ENCODE measurements around the gene CHCHD10. TPM values are rescaled to one million over a fixed set of nuclear protein-coding genes. Genes with fewer than 3 reads are reported as not detected.

CHCHD10 gene
- total RNA-seq, 1 experiment from 2014 or later, result 198 TPM

GRCh38 chr22:23760056-23760455, 7.7 kb downstream of the CHCHD10 start:
- ATAC-seq (no peak), DNase-seq (ENCODE audit: low spot score) (no peak)
- Mint-ChIP-seq H3K4me3 (no peak overlapping the region), H3K27me3 (ENCODE audit: low read depth) (peaks cover 5% of the 10 kb centered on the region), H3K36me3 (no peaks in the 10 kb centered on the region), H3K27ac (peak overlapping the region; percentile 20; the same call in 1 of the 2 replicates), H3K4me1 (peaks cover 27% of the 10 kb centered on the region), H3K9me3 (no peaks in the 10 kb centered on the region)
- ChIA-PET CTCF (interaction anchor here (0.6 to 1.3 kb wide), 2 partner anchors 9 to 111 kb away, joined by 4 to 6 read pairs; no protein-coding TSS in a partner anchor), POLR2A (interaction anchor here (0.6 kb wide), 1 partner anchor 151 kb away, joined by 3 read pairs; no protein-coding TSS in a partner anchor)
- no peak for TF ChIP-seq IRF2 (CRISPR knock-in tag; IDR thresholded peaks at IDR 0.05; ENCODE audit: borderline replicate concordance, low read depth)

DNA sequence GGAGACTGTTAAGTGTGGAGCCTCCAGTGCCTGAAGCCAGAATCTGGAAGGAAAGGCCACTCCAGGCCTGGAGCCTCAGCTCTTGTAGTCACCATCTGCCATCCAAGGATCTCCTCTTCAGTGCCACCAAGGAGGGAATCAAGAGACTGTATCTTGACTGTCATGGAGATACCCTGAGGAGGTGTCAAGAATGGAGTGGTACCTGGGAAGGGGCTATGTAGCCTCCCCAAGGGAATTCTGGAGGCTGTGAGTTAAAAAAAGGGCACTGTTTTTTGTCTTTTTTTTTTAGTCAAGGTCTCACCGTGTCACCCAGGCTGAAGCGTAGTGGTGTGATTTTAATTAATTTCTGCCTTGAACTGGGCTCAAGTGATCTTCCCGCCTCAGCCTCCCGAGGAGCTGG, 8.2 kb downstream of the CHCHD10 start:
- H3K4me1 Mint-ChIP-seq, result peaks cover 25% of the 10 kb centered on the region
- no peaks in the 10 kb centered on the region for H3K36me3 Mint-ChIP-seq
- TF ChIP-seq SP1 (CRISPR knock-in tag; conservative IDR thresholded peaks at IDR 0.05) (no peak), PRRX2 (CRISPR knock-in tag; IDR thresholded peaks at IDR 0.05) (no peak), CREM (CRISPR knock-in tag; IDR thresholded peaks at IDR 0.05) (no peak), RELA (CRISPR knock-in tag; IDR thresholded peaks at IDR 0.05; ENCODE audit: borderline replicate concordance) (no peak), ZNF263 (CRISPR knock-in tag; IDR thresholded peaks at IDR 0.05; ENCODE audit: low read depth) (no peak), E2F1 (CRISPR knock-in tag; IDR thresholded peaks at IDR 0.05) (no peak), ZMAT4 (CRISPR knock-in tag; IDR thresholded peaks at IDR 0.05) (no peak), NR3C1 (CRISPR knock-in tag; conservative IDR thresholded peaks at IDR 0.05; ENCODE audit: low read depth) (no peak), E2F4 (CRISPR knock-in tag; IDR thresholded peaks at IDR 0.05; ENCODE audit: borderline replicate concordance, low read depth) (no peak), USF1 (CRISPR knock-in tag; IDR thresholded peaks at IDR 0.05) (no peak), IRF2 (CRISPR knock-in tag; IDR thresholded peaks at IDR 0.05; ENCODE audit: borderline replicate concordance, low read depth) (no peak)
- TF ChIP-seq, protein P1, sequence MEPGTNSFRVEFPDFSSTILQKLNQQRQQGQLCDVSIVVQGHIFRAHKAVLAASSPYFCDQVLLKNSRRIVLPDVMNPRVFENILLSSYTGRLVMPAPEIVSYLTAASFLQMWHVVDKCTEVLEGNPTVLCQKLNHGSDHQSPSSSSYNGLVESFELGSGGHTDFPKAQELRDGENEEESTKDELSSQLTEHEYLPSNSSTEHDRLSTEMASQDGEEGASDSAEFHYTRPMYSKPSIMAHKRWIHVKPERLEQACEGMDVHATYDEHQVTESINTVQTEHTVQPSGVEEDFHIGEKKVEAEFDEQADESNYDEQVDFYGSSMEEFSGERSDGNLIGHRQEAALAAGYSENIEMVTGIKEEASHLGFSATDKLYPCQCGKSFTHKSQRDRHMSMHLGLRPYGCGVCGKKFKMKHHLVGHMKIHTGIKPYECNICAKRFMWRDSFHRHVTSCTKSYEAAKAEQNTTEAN (CRISPR knock-in tag; IDR thresholded peaks at IDR 0.05), result no peak
- TF ChIP-seq, protein P2, sequence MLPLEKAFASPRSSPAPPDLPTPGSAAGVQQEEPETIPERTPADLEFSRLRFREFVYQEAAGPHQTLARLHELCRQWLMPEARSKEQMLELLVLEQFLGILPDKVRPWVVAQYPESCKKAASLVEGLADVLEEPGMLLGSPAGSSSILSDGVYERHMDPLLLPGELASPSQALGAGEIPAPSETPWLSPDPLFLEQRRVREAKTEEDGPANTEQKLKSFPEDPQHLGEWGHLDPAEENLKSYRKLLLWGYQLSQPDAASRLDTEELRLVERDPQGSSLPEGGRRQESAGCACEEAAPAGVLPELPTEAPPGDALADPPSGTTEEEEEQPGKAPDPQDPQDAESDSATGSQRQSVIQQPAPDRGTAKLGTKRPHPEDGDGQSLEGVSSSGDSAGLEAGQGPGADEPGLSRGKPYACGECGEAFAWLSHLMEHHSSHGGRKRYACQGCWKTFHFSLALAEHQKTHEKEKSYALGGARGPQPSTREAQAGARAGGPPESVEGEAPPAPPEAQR (CRISPR knock-in tag; IDR thresholded peaks at IDR 0.05), result no peak
- H3K27ac Mint-ChIP-seq, result no peak overlapping the region
- ATAC-seq, result no peak
- H3K4me3 Mint-ChIP-seq, result no peak overlapping the region
- DNase-seq (ENCODE audit: low spot score), result no peak
- H3K27me3 Mint-ChIP-seq (ENCODE audit: low read depth), result peaks cover 5% of the 10 kb centered on the region
- POLR2A ChIA-PET, result no interaction called here
- H3K9me3 Mint-ChIP-seq, result no peaks in the 10 kb centered on the region
- CTCF ChIA-PET, result interaction anchor here (0.6 to 1.3 kb wide), 2 partner anchors 9 to 110 kb away, joined by 4 to 6 read pairs; no protein-coding TSS in a partner anchor

DNA sequence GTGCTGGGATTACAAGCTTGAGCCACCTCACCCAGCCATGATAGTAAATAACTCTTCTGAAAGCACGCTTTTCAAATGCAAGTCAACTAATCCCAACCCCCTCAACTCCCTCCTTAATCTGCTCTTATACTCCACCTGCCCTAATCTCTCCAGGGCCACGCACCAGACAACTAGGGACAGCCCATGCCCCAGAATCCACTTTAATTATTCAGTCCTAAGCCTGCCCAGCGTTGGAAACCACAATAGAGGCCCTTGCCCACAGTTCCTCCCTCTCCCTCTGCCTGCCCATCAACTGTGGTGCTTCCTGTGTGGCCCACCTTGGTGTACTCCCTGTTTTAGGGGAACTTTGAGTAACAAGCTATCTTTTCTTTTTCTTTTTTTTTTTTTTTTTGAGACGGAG, 10.9 kb downstream of the CHCHD10 start:
- H3K9me3 Mint-ChIP-seq, result no peaks in the 10 kb centered on the region
- ATAC-seq, result peak; percentile 42
- H3K27me3 Mint-ChIP-seq (ENCODE audit: low read depth), result peaks cover 5% of the 10 kb centered on the region
- ChIA-PET POLR2A (interaction anchor here (0.7 kb wide), 2 partner anchors 100 to 1859 kb away, joined by 3 read pairs; no protein-coding TSS in a partner anchor), CTCF (interaction anchor here (0.9 to 1.1 kb wide), 2 partner anchors 12 to 93 kb away, joined by 3 read pairs; no protein-coding TSS in a partner anchor)
- no peak overlapping the region for H3K4me3 Mint-ChIP-seq
- no peaks in the 10 kb centered on the region for H3K36me3 Mint-ChIP-seq
- H3K27ac Mint-ChIP-seq, result peak overlapping the region; percentile 17; the same call in 1 of the 2 replicates
- DNase-seq (ENCODE audit: low spot score), result no peak
- peaks cover 18% of the 10 kb centered on the region for H3K4me1 Mint-ChIP-seq
- no peak for TF ChIP-seq MXD4 (CRISPR knock-in tag; IDR thresholded peaks at IDR 0.05; ENCODE audit: borderline replicate concordance)
- TF ChIP-seq, protein P3, sequence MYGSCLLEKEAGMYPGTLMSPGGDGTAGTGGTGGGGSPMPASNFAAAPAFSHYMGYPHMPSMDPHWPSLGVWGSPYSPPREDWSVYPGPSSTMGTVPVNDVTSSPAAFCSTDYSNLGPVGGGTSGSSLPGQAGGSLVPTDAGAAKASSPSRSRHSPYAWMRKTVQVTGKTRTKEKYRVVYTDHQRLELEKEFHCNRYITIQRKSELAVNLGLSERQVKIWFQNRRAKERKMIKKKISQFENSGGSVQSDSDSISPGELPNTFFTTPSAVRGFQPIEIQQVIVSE (CRISPR knock-in tag; IDR thresholded peaks at IDR 0.05; ENCODE audit: borderline replicate concordance), result no peak
- no peak for TF ChIP-seq ESRRA (CRISPR knock-in tag; IDR thresholded peaks at IDR 0.05; ENCODE audit: borderline replicate concordance)
- no peak for TF ChIP-seq NR2C2 (CRISPR knock-in tag; IDR thresholded peaks at IDR 0.05)
- TF ChIP-seq PREB (CRISPR knock-in tag; IDR thresholded peaks at IDR 0.05; ENCODE audit: borderline replicate concordance), result no peak
- TF ChIP-seq STAT6 (CRISPR knock-in tag; conservative IDR thresholded peaks at IDR 0.05; ENCODE audit: low read depth), result no peak
- TF ChIP-seq ATF1 (CRISPR knock-in tag; IDR thresholded peaks at IDR 0.05), result no peak
